ENCODE results near the gene LMTK2.

DNA sequence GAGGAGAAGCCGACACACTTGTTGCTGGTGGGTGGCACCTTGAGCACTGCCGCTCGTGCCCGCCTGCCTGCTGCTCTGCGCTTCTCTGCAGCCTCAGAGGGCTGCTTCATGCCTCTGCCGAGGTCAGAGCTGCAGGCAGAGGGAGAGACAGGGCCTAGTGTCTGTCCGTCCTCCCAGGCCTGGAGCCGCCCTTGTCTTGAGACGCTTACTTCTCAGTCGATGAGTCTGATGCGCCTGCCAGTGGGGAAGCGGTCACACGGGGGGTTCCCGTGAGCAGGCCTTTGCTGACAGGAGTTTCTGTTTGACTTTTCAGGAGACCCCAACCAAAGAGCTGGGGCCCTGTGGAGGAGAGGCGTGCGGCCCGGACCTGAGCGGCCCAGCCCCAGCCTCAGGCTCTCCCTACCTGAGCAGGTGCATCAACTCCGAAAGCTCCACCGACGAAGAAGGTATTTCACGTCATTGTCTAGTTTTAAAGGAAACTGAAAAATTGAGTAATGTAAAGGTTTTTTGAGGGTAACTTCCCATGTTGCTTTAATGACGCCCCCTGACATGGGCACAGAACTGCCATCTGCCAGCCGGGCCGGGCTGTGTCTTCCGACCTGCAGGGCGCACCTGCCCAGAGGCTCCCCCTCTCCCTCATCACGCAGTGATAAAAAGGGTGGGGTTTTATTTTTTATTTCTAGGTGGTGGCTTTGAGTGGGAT, 96.8 kb downstream of the LMTK2 start:
- no peak for TF ChIP-seq POLR2A (IDR thresholded peaks at IDR 0.05; ENCODE audit: low read length)
- no peak for TF ChIP-seq GATA1 (IDR thresholded peaks at IDR 0.05; ENCODE audit: low read depth, low read length)
